H1 (cell line): ENCODE results near the gene UBE4B. TPM values are rescaled to one million over a fixed set of nuclear protein-coding genes. Genes with fewer than 3 reads are reported as not detected.

Experiments
- CTCF ChIA-PET: fragments of 300-600 bp; sonication (Branson Sonifier 250); formaldehyde crosslinking; loops from one replicate; lab custom pipeline; 2021; ENCODE audit not compliant: partially characterized antibody; lab: Charles Lee
- POLR2A ChIA-PET: fragments of 300-600 bp; sonication (Branson Sonifier 250); formaldehyde crosslinking; loops from one replicate; lab custom pipeline; 2021; ENCODE audit warnings: inconsistent platforms; ENCODE audit not compliant: partially characterized antibody; lab: Charles Lee
- DNase-seq, 2 experiments: peaks; one replicate each; pipeline versions ENCODE4 v3.0.0 to v3.0.0-alpha.2; 2010 to 2022; ENCODE audit warnings: low spot score in 2 of 2, low read depth in 1 of 2, mixed read lengths in 1 of 2
- FAIRE-seq: peaks from 2 replicates; lab custom pipeline; 2011; peaks lifted over from hg19 to GRCh38; lab: Jason Lieb, UNC
- H2AFZ ChIP-seq: 2 replicates; pipeline ENCODE4 v1.8.1; 2012; ENCODE audit warnings: low read length, inconsistent platforms
- H2AK5ac ChIP-seq: 2 replicates; pipeline ENCODE4 v1.6.1; 2013; ENCODE audit warnings: low read depth, low read length
- H2BK120ac ChIP-seq: replicated peaks from 2 replicates; pipeline ENCODE3; 2013; ENCODE audit warnings: low read depth, low read length, inconsistent platforms
- H2BK12ac ChIP-seq: 2 replicates; pipeline ENCODE4 v1.6.1; 2013; ENCODE audit warnings: low read depth, low read length
- H2BK15ac ChIP-seq: 2 replicates; pipeline ENCODE4 v1.6.1; 2013; ENCODE audit warnings: low read length
- H2BK20ac ChIP-seq: 2 replicates; pipeline ENCODE4 v1.6.1; 2013; ENCODE audit warnings: low read length
- H2BK5ac ChIP-seq: 2 replicates; pipeline ENCODE4 v1.6.1; 2013; ENCODE audit warnings: low read depth, low read length
- H3K14ac ChIP-seq: 2 replicates; pipeline ENCODE4 v1.6.1; 2013; ENCODE audit warnings: inconsistent platforms; ENCODE audit not compliant: insufficient read length
- H3K18ac ChIP-seq: 2 replicates; pipeline ENCODE4 v1.6.1; 2013; ENCODE audit warnings: low read length; ENCODE audit errors: extremely low read depth
- H3K23ac ChIP-seq: 2 replicates; pipeline ENCODE4 v1.6.1; 2013; ENCODE audit warnings: inconsistent platforms; ENCODE audit not compliant: insufficient read length
- H3K23me2 ChIP-seq: 2 replicates; pipeline ENCODE4 v1.6.1; 2013; ENCODE audit warnings: low read depth, low read length
- H3K27ac ChIP-seq: 2 replicates; pipeline ENCODE4 v1.6.1; 2011; ENCODE audit warnings: low read depth, low read length, inconsistent platforms
- H3K27me3 ChIP-seq, 4 experiments: replicated peaks in 1 of 4; 1 replicate in 1 of 4; 2 replicates in 3 of 4; pipeline versions ENCODE4 v1.6.1 to v1.8.1; 2011 to 2013; ENCODE audit warnings: low read length in 3 of 4, mild to moderate bottlenecking in 3 of 4, inconsistent platforms in 2 of 4, mixed read lengths in 2 of 4, moderate library complexity in 1 of 4; ENCODE audit not compliant: control insufficient read depth in 3 of 4, insufficient read depth in 3 of 4; ENCODE audit errors: extremely low read depth in 1 of 4
- H3K36me3 ChIP-seq, 4 experiments: 2 replicates each; pipeline versions ENCODE4 v1.6.1 to v1.8.1; 2011 to 2013; ENCODE audit warnings: mild to moderate bottlenecking in 4 of 4, low read length in 3 of 4, moderate library complexity in 2 of 4, control low read depth in 1 of 4, inconsistent platforms in 1 of 4; ENCODE audit not compliant: insufficient read depth in 4 of 4, control insufficient read depth in 2 of 4
- H3K4ac ChIP-seq: replicated peaks from 2 replicates; pipeline ENCODE3; 2013; ENCODE audit warnings: low read length, low read depth, mixed read lengths, inconsistent platforms; ENCODE audit not compliant: insufficient read length
- H3K4me1 ChIP-seq, 4 experiments: replicated peaks in 1 of 4; 1 replicate in 1 of 4; 2 replicates in 3 of 4; pipeline versions ENCODE4 v1.6.1 to v1.8.1; 2011 to 2013; ENCODE audit warnings: low read length in 3 of 4, inconsistent platforms in 2 of 4, mixed read lengths in 1 of 4; ENCODE audit not compliant: insufficient read depth in 4 of 4, control insufficient read depth in 3 of 4
- H3K4me2 ChIP-seq, 2 experiments: 2 replicates each; pipeline versions ENCODE4 v1.6.1 to v1.8.1; 2011 to 2013; ENCODE audit warnings: low read depth in 2 of 2, low read length in 2 of 2, control low read depth in 1 of 2, inconsistent platforms in 1 of 2, mild to moderate bottlenecking in 1 of 2; ENCODE audit not compliant: insufficient read depth in 1 of 2
- H3K4me3 ChIP-seq, 4 experiments: fragments of 200-600, 300-600 bp in 1 of 4; sonication (generic), shearing (Covaris generic), sonication (Bioruptor Twin) in 1 of 4; 2 replicates each; pipeline versions ENCODE4 v1.5.1 to v1.8.1; 2011 to 2016; ENCODE audit warnings: low read length in 4 of 4, low read depth in 3 of 4, control low read depth in 2 of 4, inconsistent platforms in 2 of 4, mild to moderate bottlenecking in 2 of 4, mixed read lengths in 1 of 4, moderate library complexity in 1 of 4; ENCODE audit not compliant: insufficient read depth in 2 of 4; ENCODE audit errors: extremely low read depth in 1 of 4
- H3K56ac ChIP-seq: replicated peaks from 2 replicates; pipeline ENCODE3; 2013; ENCODE audit warnings: low read depth, mild to moderate bottlenecking, mixed read lengths, low read length, inconsistent platforms; ENCODE audit not compliant: insufficient read length
- H3K79me1 ChIP-seq: 2 replicates; pipeline ENCODE4 v1.6.1; 2013; ENCODE audit warnings: low read depth, low read length, control low read depth
- H3K79me2 ChIP-seq, 2 experiments: 2 replicates each; pipeline versions ENCODE4 v1.6.1 to v1.8.1; 2012 to 2013; ENCODE audit warnings: low read length in 2 of 2, mild to moderate bottlenecking in 2 of 2, inconsistent platforms in 1 of 2; ENCODE audit not compliant: insufficient read depth in 2 of 2, control insufficient read depth in 1 of 2
- H3K9ac ChIP-seq, 4 experiments: replicated peaks in 1 of 4; 1 replicate in 1 of 4; 2 replicates in 3 of 4; pipeline versions ENCODE4 v1.6.1 to v1.8.1; 2011 to 2013; ENCODE audit warnings: low read depth in 3 of 4, low read length in 3 of 4, control low read depth in 2 of 4, mild to moderate bottlenecking in 2 of 4, moderate library complexity in 2 of 4, inconsistent platforms in 1 of 4; ENCODE audit errors: extremely low read depth in 1 of 4
- H3K9me3 ChIP-seq, 2 experiments: 2 replicates each; pipeline versions ENCODE4 v1.6.1 to v1.8.1; 2012 to 2013; ENCODE audit warnings: mild to moderate bottlenecking in 2 of 2, moderate library complexity in 2 of 2, control low read depth in 1 of 2, inconsistent platforms in 1 of 2, low read depth in 1 of 2, low read length in 1 of 2, mixed read lengths in 1 of 2; ENCODE audit not compliant: insufficient read depth in 2 of 2
- H4K20me1 ChIP-seq, 2 experiments: replicated peaks in 1 of 2; 2 replicates each; pipeline versions ENCODE3 to v1.8.1; 2011 to 2013; ENCODE audit warnings: inconsistent platforms in 2 of 2, low read length in 2 of 2, mild to moderate bottlenecking in 1 of 2; ENCODE audit not compliant: insufficient read depth in 2 of 2, control insufficient read depth in 1 of 2
- H4K5ac ChIP-seq: 2 replicates; pipeline ENCODE4 v1.6.1; 2013; ENCODE audit warnings: low read length, low read depth, mixed read lengths, inconsistent platforms; ENCODE audit not compliant: insufficient read length
- H4K8ac ChIP-seq: 2 replicates; pipeline ENCODE4 v1.8.0; 2013; ENCODE audit warnings: mild to moderate bottlenecking, moderate library complexity, low read length, inconsistent platforms; ENCODE audit not compliant: insufficient read depth; ENCODE audit errors: extremely low read depth
- H4K91ac ChIP-seq: replicated peaks from 2 replicates; pipeline ENCODE3; 2013; ENCODE audit warnings: low read length, mixed read lengths, inconsistent platforms; ENCODE audit not compliant: insufficient read length
- EZH2 ChIP-seq: fragments of 200-600 bp; sonication (generic); IDR thresholded peaks from 2 replicates; pipeline ENCODE4 v1.7.1; 2012; ENCODE audit warnings: low read depth, mild to moderate bottlenecking, moderate library complexity, low read length, inconsistent platforms; ENCODE audit not compliant: severe bottlenecking
- FOSL1 ChIP-seq: IDR thresholded peaks from 2 replicates; pipeline ENCODE4 v1.6.1; 2011; ENCODE audit warnings: mild to moderate bottlenecking, low read depth, low read length, moderate library complexity; ENCODE audit not compliant: insufficient read depth
- RBBP5 ChIP-seq: IDR thresholded peaks from 2 replicates; pipeline ENCODE4 v1.7.1; 2012; ENCODE audit warnings: low read depth, mild to moderate bottlenecking, inconsistent platforms, low read length, moderate library complexity, borderline replicate concordance
- RNF2 ChIP-seq: fragments of 200-900, 300-1000 bp; sonication (generic); IDR thresholded peaks from 2 replicates; pipeline ENCODE4 v1.7.1; 2016; ENCODE audit warnings: borderline replicate concordance, low read depth, mild to moderate bottlenecking, antibody characterized with exemption, low read length; ENCODE audit not compliant: poor library complexity, severe bottlenecking; ENCODE audit errors: missing control alignments
- SIRT6 ChIP-seq: IDR thresholded peaks from one replicate; pipeline ENCODE4 v1.7.1; 2012; ENCODE audit warnings: low read length, inconsistent platforms
- SP1 ChIP-seq: IDR thresholded peaks from 2 replicates; pipeline ENCODE4 v1.6.1; 2011; ENCODE audit warnings: low read depth, low read length
- SUZ12 ChIP-seq: fragments of 200-600 bp; sonication (generic); IDR thresholded peaks from 2 replicates; pipeline ENCODE4 v1.6.1; 2012; ENCODE audit warnings: mild to moderate bottlenecking, inconsistent platforms, low read length, moderate library complexity, mixed read lengths
- WGBS, 2 experiments: shearing (Covaris generic) in 1 of 2; methylation state at CpG; one replicate each; pipeline versions ENCODE4 v1.1.6 to v1.1.7; 2013 to 2015; ENCODE audit warnings: low lambda C conversion rate in 2 of 2, mixed read lengths in 2 of 2, inconsistent platforms in 1 of 2, low coverage in 1 of 2, missing lambda C conversion rate in 1 of 2; ENCODE audit not compliant: insufficient replicate concordance in 2 of 2, insufficient coverage in 1 of 2, insufficient read length in 1 of 2; ENCODE audit errors: extremely low coverage in 1 of 2, missing lambda C conversion rate in 1 of 2; 5-methylcytosine and 5-hydroxymethylcytosine counted together
- polyA plus RNA-seq, 7 experiments: library from polyadenylated mRNA; depleted of rRNA in 3 of 7; stranded (reverse) in 5 of 7; unstranded in 2 of 7; fragments of >200 nt in 5 of 7; fragments of 200-250 nt in 2 of 7; gene quantifications; 1 replicate in 5 of 7; 2 replicates in 1 of 7; 4 replicates in 1 of 7; pipeline versions ENCODE4 v1.2.1 to v1.2.3, GENCODE V29; 2011 to 2013; ENCODE audit warnings: missing spikeins in 2 of 7, mixed read lengths in 2 of 7
- total RNA-seq: library from RNA; stranded (reverse); fragmentation: NEBNext Ultra II Directional; extraction: Animal tissue kit (Norgen Biotek cat#: 25700); gene quantifications from 2 replicates; pipeline ENCODE4 v1.2.1, GENCODE V29; 2021
- TF ChIP-seq, protein P1 (sequence below), 3 experiments: IDR thresholded peaks; 1 replicate in 2 of 3; 2 replicates in 1 of 3; pipeline versions ENCODE4 v1.5.1 to v1.6.1; 2011; ENCODE audit warnings: low read length in 3 of 3, mild to moderate bottlenecking in 3 of 3, inconsistent platforms in 2 of 3, low read depth in 1 of 3, moderate library complexity in 1 of 3; ENCODE audit not compliant: insufficient read depth in 1 of 3; ENCODE audit errors: control extremely low read depth in 1 of 3
- TF ChIP-seq, protein P2 (sequence below): IDR thresholded peaks from 2 replicates; pipeline ENCODE4 v1.6.1; 2012; ENCODE audit warnings: inconsistent platforms

UBE4B gene
- total and polyA plus RNA-seq, 2 of the 8 experiments (the other 6 are each of a cell fraction or from before 2014, with no cell fraction given), result 24.5 to 90.1 TPM

DNA sequence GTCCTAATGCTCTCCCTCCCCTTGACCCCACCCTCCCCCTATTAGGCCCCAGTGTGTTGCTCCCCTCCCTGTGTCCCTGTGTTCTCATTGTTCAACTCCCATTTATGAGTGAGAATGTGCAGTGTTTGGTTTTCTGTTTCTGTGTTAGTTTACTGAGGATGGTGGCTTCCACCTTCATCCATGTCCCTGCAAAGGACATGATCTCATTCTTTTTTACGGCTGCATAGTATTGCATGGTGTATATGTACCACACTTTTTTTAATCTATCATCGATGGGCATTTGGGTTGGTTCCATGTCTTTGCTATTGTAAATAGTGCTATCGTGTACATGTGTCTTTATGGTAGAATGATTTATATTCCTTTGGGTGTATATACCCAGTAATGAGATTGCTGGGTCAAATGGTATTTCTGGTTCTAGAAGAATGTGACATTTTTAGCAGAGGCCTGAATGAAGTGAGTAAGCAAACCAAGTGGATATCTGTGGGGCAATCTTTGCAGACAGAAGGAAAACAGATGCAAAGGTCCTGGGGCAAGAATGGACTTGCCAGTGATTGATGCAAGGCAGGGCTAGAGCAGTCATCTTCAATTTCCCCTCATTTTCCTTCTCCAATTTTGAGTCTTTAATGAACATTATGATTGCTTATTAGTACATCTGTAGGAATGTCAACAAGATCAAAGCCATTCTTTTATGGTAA, 50.2 kb downstream of the UBE4B start:
- CTCF ChIA-PET, result no interaction called here
- TF ChIP-seq FOSL1 (no peak), SIRT6 (no peak), RNF2 (no peak), SUZ12 (no peak), SP1 (no peak), RBBP5 (no peak), EZH2 (no peak)
- TF ChIP-seq, protein P1, sequence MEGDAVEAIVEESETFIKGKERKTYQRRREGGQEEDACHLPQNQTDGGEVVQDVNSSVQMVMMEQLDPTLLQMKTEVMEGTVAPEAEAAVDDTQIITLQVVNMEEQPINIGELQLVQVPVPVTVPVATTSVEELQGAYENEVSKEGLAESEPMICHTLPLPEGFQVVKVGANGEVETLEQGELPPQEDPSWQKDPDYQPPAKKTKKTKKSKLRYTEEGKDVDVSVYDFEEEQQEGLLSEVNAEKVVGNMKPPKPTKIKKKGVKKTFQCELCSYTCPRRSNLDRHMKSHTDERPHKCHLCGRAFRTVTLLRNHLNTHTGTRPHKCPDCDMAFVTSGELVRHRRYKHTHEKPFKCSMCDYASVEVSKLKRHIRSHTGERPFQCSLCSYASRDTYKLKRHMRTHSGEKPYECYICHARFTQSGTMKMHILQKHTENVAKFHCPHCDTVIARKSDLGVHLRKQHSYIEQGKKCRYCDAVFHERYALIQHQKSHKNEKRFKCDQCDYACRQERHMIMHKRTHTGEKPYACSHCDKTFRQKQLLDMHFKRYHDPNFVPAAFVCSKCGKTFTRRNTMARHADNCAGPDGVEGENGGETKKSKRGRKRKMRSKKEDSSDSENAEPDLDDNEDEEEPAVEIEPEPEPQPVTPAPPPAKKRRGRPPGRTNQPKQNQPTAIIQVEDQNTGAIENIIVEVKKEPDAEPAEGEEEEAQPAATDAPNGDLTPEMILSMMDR (IDR thresholded peaks at IDR 0.05; ENCODE audit: control extremely low read depth in 1 of 3, insufficient read depth in 1 of 3, low read depth in 1 of 3, low read length in 3 of 3), result no peak
- TF ChIP-seq, protein P2, sequence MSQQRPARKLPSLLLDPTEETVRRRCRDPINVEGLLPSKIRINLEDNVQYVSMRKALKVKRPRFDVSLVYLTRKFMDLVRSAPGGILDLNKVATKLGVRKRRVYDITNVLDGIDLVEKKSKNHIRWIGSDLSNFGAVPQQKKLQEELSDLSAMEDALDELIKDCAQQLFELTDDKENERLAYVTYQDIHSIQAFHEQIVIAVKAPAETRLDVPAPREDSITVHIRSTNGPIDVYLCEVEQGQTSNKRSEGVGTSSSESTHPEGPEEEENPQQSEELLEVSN, result no peak

More for the DNA sequence above, 50.2 kb downstream of the UBE4B start:
- no peak overlapping the region for H3K14ac ChIP-seq
- H3K18ac ChIP-seq, result no peak overlapping the region
- H3K27ac ChIP-seq, result no peak overlapping the region
- no peak overlapping the region for H4K8ac ChIP-seq
- H2BK5ac ChIP-seq, result no peak overlapping the region
- H3K56ac ChIP-seq, result no peak overlapping the region
- no peak overlapping the region for H2BK120ac ChIP-seq
- no peak overlapping the region for H3K4ac ChIP-seq
- H3K79me1 ChIP-seq, result no peaks in the 10 kb centered on the region; the same call in 1 of the 2 replicates
- no peak overlapping the region for H3K4me3 ChIP-seq
- no peak overlapping the region for H2AK5ac ChIP-seq
- POLR2A ChIA-PET, result no interaction called here
- no peaks in the 10 kb centered on the region for H3K27me3 ChIP-seq
- H4K5ac ChIP-seq, result no peak overlapping the region
- H3K79me2 ChIP-seq, result peaks cover 0 to 24% of the 10 kb centered on the region in 2 experiments; a peak in 2 of 4 replicates
- no peak overlapping the region for H4K91ac ChIP-seq
- no peak overlapping the region for H2BK15ac ChIP-seq
- H3K9ac ChIP-seq, result no peak overlapping the region
- no peak overlapping the region for H3K23ac ChIP-seq
- H3K4me2 ChIP-seq, result no peak overlapping the region
- no peaks in the 10 kb centered on the region for H3K9me3 ChIP-seq
- H3K4me1 ChIP-seq, result no peaks in the 10 kb centered on the region
- H2BK12ac ChIP-seq, result no peak overlapping the region
- no peak overlapping the region for H2BK20ac ChIP-seq
- H2AFZ ChIP-seq, result no peak overlapping the region
- WGBS, 2 experiments, result 93% methylated on average over 3 of the region's 3 CpGs; no CpG with 5 or more reads in 1 of the 2 experiments
- FAIRE-seq (no peak), DNase-seq (no peak)
- no peaks in the 10 kb centered on the region for H3K23me2 ChIP-seq
- peaks cover 0 to 1% of the 10 kb centered on the region in 2 experiments for H4K20me1 ChIP-seq
- H3K36me3 ChIP-seq, result no peaks in the 10 kb centered on the region; a peak in 1 of 8 replicates
